HPDE6-E6E7 (cell line): Measurements from ENCODE around the gene PLCL1.
"Not testable (repeated sequence)": the region's sequence is repeated elsewhere in the genome, so short reads cannot be mapped to it uniquely, and the experiment has no call there.

Experiments
- DNase-seq: peaks from one replicate; pipeline ENCODE4 v3.0.0; 2011; ENCODE audit warnings: missing footprints; ENCODE audit errors: extremely low spot score

PLCL1 gene

DNA sequence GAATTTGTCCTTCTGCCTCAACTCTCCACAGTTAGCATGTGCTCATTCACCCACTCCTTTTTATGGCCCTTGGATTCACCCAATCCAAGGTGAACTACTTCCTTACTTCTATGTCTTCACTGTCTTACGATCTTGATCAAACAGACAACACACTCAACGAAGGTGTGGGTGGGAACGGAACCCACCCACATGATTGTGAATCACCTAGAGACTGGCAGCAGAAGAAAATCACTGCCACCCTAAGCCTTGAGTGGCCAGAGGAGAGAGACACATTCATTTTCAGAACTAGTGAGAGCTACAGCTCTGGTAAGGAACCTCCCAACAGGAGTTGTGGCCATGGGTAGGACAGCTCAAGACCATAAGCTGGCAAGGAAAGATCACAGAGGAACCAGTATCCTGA lies 194.3 kb downstream of the PLCL1 start:
- DNase-seq, result no peak

DNA sequence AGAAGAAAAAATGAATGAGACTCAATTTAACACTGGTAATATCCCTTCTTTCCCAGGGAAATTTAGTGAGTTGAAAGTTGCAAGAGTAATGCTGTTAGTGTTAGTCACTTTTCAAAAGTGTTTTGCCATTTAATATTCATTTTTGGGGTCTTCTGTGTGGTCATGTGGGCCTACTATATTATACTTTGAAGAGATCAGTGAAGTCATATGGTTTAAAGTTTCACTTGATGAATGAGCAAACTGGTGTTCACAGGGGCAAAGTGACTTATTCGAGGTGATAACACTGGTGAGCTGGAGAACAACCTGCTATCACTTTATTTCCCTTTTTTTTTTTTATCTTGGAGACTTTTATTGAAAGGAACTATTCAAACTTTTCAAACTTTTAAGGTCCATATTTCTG lies 196.0 kb downstream of the PLCL1 start:
- no peak for DNase-seq

DNA sequence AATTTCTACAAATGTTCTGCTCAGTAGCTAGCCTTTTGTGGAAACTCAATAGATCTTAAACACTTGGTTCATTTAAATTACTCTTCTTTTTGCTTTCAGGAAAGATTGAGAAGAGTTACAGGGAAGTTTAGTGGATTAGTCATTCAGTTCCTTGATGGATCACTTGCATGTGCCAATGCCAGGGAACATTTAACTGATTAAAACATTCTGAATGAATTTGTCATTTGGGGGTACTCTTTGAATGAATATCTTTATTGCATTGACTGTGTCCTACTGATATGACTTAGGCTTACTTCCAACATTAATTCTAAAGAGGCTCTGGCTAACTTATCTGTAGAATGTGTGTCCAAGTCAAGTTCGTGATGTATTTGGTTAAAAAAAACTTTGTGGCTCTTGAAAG lies 199.8 kb downstream of the PLCL1 start:
- DNase-seq, result no peak

DNA sequence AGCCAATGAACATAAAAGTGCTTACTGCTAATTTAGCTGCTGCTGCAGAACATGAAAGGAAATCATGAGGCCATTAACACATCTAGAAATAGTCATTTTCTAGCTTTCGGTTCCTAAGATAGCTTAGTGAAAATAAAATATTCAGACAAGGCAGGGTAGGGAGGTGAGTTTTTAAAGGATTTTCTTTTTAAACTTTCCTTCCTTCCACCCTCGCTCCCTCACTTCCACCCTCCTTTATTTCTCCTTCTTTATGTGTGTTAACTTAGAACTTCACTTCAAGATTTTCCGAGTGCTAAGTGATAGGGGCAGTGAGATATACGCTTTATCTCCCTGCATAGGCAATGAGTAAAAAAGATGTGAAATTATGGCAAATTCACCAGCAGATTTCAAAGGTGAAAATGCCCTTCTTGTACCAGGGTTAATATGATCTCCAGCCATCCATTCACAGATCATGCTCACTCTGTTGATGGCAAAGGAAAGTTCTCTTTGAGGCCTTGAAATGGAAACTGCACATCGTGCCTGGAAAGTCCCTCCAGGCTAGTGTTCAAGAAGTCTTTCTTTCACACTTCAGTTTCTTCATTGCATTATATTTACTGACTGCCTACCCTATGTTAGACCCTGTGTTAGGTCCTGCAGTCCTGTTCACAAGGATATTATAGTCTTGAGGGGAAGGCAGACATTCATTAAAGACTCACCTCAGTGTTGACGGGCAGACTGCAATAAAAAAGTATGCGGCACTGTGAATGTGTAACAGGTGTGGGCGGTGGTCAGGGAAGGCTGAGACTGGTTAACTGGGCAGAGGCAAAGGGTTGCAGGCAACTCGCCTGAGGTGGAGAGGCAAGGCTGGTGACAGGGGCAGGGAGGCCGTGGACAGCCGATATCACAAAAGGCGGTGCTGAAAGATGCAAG lies 200.8 kb downstream of the PLCL1 start:
- DNase-seq, result no peak

DNA sequence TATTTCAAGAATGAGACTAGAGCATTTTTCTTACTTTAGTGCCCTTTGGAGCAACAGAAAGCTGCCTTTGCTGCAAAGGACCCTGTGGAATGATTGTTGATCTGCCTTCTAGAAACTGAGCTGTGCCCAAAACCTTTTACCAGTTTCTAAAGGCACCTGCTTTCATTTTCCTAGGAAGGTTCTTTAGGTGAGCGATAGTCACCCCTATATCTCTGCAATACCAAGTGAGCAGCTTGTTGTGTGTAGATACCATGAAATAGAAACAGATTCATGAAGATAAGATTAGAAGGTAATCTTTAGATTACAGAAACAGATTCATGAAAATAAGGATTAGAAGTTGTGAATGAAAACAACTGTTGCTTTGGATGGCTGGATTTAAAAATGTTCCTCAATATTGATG lies 202.3 kb downstream of the PLCL1 start:
- no peak for DNase-seq

DNA sequence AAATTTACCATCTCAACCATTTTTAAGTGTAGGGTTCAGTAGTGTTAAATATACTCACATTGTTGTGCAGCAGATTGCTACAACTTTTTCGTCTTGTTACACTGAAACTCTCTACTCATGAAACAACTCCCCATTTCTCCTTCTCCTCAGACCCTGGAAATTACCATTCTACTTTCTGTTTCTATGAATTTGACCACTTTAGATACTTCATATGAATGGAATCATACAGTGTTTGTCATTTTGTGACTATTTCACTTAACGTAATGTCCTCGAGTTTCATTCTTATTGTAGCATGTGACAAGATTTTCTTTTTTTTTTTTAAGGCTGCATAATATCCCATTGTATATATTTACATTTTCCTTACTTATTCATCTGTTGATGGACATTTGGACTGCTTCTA lies 203.8 kb downstream of the PLCL1 start:
- DNase-seq, result no peak

DNA sequence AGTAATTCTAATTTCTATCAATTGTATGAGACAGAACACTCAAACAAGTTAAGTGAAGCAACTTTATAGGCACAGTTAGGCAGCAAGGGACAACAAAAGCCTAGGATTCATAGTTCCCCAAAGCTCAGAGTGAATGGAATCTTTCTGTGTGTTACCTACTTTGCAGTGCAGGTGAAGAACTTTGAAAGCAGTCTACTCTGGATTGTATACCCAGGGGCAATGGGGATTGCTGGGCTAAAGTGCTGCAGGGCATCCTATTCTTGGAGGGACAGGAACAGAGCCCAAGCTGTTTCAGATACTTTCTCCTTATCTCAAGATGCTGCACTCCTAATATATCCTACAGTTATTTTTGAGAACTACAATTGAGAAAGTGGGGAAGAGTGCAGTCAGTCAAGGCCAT lies 207.6 kb downstream of the PLCL1 start:
- no peak for DNase-seq

DNA sequence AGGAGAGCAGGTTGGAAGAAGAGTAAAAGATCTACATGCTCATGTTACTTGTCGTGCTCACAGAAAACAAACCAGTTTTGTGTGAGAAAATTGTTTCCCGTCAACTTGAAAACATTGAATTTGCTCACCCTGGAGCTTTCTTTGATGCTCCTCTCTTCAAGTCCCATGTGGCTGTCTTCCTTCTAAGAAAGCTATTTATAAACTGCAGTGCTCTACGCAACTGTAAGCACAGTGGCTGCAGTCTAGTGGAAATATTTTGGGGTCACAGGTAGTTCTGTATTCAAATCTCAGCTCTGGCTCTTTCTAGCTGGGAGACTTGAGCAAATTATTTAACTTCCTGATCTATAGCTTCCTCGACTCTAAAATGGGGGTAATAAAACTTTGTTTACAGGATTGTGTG lies 211.8 kb downstream of the PLCL1 start:
- no peak for DNase-seq

DNA sequence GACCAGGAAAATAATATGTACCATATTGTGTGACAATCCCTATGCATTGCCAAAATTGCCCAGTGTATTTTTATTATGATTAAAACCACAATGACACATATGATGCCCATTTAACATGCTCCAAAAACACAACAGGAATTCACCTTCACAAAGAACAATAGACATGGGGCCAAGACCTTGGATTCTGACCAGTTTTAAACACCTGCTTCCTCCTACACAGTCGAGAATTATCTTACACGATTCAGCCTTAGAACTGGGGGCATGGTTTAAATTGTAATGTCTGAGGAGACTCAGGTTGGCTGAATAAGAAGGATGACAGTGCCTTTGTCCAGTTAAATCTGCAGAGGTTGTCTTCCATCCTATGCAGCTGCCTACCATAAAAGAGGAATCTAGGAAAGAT lies 212.7 kb downstream of the PLCL1 start:
- DNase-seq, result no peak

DNA sequence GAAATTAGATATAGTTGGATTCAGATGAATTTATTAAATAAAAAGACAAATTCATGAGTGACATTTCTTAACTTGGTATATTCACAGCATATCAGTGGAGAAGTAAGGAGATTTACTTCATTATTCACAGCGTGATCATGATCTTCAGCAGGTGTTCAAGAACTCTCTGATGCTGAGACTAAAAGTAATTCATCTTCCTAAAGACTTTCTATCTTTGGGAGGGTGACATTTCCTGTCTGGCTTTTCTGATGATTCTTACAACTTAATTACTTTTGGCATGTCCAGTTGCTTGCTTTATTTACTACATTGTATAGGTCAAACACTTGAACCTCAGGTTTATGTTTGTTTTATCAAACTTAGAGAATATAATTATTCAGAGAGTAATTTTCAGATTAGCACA lies 224.6 kb downstream of the PLCL1 start:
- no peak for DNase-seq

DNA sequence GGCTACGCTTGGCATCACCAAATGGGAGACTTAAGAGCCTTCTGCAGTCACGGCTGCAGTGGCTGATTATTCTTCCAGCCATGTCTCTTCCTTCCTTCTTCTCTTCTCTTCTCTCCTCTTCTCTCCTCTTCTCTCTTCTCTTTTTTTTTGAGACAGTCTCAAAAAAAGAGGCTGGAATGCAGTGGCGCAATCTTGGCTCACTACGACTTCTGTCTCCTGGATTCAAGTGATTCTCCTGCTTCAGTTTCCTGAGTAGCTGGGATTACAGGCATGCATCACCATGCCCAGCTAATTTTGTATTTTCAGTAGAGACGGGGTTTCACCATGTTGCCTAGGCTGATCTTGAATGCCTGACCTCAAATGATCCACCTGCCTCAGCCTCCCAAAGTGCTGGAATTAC lies 225.2 kb downstream of the PLCL1 start:
- not testable (repeated sequence) for DNase-seq

DNA sequence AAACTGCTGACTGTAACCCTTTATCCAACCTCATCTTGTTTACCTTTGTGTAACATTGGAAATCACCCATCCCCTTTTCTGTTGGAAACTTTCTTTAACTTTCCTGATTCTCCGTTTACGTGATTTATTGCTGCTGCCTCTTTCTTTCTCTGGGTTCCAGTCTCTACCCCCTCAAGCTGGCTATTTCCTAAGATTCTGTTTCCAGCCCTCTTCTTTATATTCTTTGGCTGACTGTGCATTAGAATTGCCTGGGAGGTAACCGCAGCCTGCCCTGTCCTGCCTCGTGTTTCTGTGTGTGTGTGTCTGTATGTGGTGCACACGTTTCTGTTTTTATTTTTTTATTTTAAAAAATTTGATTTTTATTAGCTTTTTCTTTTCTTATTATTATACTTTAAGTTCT lies 229.2 kb downstream of the PLCL1 start:
- no peak for DNase-seq

DNA sequence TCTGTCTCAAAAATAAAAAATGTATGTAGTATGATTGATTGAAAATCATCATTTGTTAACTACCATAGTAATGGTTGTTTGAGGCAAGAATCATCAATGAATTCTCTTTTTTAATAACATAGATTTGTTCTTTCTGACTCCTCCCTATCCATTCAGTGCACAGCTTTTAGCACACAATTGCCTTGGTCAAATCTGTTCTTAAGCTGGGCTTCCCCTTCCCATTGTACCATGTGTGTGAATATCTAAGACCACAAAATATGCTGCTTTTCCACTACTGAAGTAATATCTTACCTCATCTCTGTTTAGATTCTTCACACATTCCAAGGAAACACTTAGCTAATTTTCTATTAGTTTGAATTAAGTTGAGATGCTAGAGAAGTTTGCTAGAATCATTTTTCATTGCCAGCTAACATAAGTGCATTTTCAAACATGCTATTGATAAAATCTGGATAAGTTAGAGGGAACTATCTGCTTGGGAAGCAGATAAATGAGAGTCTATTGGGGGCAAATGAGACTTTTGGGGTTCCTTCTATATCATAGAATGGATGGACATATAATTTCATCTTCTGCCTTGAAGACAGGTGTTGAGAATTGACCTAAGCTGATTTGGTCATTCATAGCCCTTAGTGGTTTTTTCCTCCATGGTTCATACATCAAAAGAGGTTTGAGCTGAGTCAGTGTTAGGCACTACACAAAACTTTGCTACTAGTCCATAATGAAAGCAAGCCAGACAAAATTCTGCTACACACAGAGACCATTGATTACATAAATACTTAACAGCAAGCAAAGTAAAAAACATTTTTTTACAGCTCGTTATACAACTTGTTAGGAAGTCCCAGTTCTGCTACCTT lies 231.9 kb downstream of the PLCL1 start:
- no peak for DNase-seq

DNA sequence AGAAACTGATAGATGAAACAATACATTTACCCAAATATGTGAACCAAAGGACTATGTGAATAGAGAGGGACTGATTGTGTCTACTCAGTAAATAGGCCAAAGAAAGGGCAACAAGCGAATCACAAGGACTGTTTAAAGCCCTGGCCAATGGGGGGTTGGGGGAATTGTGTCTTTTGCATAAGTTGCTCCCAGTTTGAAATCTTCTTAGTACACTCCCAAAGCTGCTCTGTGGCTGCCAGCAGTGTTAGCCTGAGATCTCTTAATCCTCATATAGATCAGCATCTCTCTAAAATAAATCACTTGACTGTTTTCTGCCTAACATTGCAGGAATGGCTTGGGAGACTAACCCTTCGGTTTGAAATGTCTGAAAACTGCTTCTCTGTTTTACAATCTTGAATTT lies 236.4 kb downstream of the PLCL1 start:
- no peak for DNase-seq

DNA sequence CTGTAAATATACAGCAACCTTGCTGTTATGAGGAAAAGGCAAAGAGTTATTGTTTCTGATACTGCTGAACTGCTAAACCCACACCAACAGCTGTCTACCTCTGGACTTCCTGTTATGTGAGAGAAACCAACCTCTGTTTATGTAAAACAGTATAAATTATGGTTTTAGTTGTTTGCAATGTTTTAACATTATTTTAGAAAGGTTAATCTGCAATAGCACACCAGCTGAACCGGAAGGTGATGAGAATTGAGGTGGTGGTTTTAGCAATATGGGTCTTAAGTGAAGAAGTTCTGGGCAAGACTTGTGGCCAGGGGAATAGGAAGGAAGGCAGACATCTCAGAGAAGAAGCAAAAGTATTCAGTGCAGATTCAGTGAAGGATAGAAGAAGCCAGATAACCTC lies 237.8 kb downstream of the PLCL1 start:
- no peak for DNase-seq

DNA sequence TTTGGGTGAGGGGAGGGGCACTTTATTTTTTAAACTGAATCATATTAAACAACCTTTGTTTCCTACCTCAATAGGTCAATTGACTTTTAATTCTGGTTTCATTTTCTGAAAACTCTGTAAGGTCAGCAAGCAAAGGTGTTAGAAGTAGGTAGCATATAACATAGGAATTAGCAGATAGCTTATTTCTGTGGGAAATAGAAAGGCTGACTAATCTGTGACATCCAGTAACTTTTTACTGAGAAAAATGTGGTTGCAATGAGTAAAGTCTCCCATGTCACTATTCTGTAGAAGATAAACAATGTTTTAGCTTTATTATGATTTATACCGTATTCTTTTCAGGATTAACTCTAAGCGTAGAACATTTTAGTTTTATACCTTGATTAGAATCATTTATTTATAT lies 240.4 kb downstream of the PLCL1 start:
- DNase-seq, result no peak

DNA sequence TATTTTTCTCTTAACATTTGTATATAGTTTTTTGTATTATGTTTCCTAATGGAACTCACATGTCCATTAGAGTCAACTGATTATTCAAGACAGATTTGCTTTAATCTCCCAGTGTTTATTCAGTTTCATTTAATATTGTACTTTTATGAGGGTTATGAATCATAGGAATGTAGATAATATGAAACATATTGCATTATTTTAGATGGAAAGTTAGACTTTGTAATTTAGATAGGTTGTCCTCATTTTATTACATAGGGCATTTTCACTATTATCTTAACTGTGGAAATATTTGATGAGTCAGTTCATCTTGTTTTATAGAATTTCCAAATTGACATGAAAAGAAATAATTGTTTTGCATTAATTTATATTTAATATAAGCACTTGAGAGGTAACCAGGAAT lies 240.8 kb downstream of the PLCL1 start:
- DNase-seq, result no peak

DNA sequence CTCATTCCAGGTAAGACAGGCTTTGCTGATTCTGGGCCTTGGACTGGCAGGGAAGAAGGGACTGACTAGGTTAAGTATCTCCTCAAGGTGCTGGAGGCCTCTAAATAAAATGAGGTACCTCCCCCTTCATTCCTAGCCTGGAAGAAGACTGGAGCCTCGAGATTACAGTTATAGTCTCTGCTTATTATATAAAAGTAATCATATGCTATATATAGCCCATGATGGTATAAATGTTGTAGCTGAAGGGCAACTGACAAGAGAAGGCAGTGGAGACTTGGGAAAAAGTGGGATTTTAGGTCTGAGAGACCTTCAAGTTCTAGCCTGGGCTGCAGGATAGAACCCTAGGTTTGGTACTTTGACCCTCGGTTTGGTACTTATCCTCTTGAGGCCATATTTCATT lies 248.3 kb downstream of the PLCL1 start:
- DNase-seq, result no peak

DNA sequence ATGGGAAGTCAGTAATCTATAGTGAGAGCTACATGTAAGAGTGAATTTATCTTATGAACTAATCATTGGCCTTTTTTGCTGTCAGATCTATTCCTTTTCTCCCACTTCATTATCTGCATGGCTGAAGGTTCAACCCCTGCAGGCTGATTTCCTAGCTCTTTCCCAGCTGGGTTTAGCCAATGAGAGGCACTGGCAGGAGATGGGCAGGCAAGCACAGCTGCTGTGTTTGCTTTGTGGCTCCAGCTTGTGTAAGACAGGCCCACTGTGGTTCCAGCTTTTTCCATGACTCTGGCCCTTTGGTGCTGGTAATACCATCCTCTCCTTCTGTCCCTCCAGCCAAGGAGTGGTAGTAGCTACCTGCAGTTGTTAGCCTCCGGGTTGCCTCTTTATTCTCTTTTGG lies 248.8 kb downstream of the PLCL1 start:
- DNase-seq, result no peak

DNA sequence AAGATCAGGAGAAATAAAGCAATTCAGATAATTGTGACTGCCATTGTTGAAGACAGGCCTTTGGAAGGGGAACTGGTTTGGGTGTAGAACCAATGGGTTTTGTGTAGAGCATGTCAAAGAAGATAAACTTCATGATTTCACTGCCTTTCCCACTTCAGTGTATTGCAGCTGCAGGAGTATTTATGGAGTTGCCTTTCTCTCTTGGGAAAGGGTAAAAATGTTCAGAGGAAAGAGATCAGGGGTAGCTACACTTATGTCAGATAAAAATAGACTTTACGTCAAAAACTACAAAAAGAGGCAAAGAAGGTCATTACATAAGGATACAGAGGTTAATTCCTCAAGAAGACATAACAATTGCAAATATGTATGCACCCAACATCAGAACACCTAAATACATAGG lies 249.4 kb downstream of the PLCL1 start:
- DNase-seq, result no peak

DNA sequence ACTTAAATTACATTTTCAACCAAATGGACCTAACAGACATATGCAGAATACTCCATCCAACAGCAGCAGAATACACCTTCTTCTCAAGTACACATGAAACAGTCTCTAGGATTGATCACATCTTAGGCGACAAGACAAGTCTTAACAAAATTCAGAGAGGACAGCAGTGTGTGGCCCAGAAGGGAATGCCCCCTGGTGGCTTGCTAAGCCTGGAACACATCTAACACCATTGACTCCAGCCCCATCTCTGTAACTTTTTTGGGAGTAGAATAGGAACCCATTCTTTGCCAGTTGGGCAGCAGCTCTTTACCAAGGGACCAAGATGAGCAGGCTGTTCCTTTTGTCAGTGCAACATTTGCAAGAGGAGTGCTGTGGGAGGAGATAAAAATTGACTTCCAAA lies 249.9 kb downstream of the PLCL1 start:
- peak; percentile 3 for DNase-seq

DNA sequence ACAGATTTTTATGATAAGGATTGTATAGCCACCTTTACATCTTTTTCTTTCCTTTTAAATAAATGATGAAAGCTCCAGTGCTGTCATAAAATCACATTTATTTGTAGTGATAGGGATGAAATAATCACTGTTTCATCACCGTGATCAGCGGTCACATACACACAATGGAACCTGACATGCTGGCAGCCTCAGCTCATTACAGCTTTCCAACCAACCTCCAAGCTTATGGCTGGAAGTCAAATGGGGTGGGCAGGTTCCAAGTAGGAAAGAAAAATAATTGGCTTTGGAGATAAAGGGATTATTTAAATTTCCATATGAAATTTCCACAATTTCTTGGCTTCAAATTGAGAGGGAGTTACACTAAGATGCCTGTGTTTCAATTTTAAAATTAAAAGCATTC lies 251.3 kb downstream of the PLCL1 start:
- DNase-seq, result no peak

DNA sequence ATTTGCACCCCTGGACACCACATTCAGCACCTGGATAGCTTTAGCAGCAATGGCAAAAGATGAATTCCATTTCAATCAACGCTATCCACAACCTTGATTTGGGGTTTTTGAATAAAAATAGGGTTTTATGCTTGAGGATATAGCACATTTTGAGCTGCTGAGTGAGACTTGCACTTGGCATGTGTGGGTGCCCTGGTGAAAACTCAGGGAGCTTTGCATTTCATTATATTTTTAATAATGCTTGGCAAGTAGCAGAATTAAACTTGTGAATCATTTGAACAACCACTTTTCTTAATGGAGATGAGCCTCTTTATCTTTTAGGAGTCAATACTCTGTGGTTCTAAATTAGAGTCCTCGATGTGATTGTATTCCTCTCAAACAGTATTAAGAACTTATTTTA lies 252.4 kb downstream of the PLCL1 start:
- no peak for DNase-seq
